Measurements from ENCODE around the gene MEIKIN.

Gene MEIKIN, protein sequence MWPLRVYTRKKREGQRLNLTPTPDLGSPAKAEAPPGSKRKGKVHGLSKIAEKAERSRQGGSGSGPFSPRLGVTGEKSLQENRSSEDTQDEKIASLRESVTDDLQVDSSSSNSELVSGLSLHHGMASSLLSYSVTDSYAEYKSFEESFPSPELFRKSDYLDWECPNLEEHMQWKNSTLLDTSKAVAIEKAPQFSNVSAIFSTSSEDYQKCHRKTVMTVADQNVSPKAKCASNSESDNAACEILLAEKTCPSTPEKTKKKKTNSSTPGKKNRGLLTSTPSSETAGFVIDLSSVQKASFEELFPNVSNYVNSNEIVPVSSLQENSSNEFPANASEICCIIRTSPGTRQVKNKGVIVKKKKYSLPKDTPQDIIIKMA

DNA sequence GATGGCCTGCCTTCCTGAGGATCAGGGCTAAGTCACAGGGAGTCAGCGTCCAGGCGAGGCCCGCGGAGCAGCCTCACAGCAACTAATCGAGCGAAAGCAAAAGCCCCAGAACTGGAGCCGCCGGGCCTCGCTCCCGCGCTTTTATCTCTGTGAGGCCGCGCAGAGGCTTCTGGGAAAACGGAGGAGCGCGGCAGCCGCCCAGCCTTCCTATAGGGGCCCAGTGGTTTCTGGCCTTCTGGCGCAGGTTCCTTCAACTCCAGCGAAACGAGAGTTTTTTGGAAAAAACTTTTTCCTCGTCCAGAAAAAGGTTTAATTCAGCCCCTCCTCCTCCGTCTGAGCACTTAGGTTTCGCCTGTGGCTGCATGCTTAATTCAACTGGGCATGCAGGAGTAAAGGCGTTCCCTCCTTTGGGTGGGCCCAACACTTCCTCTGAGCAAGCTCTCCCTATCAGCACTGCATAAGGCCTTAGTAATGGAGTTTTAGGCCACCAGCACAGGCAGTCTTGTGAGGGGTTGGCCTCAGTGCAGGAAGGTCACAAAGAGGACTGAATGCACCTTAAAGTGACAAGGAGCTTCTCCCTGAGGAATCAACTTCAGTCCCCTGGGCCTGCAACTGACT lies at the start of gene MEIKIN:
TSS of gene MEIKIN (minus strand) at position 113 of the 618 bp plus-strand sequence. CDS start 158 bp downstream, outside the sequence.
- H3K4me3 ChIP-seq (ENCODE audit: low read depth, low read length): no peak within 1 kb of the TSS
- H3K27me3 ChIP-seq (ENCODE audit: insufficient read depth, low read length): peaks cover 53% of the 10 kb centered on the region
- no peaks in the 10 kb centered on the region for H3K4me1 ChIP-seq (ENCODE audit: control insufficient read depth, insufficient read depth, low read length, unreplicated experiment)
- no peak within 1 kb of the TSS for H2AFZ ChIP-seq (ENCODE audit: low read length, unreplicated experiment)
- no peaks in the 10 kb centered on the region for H3K79me2 ChIP-seq (ENCODE audit: control insufficient read depth, insufficient read depth, low read length, unreplicated experiment)
- H3K27ac ChIP-seq (ENCODE audit: low read depth, low read length): no peak within 1 kb of the TSS
- no peaks in the 10 kb centered on the region for H3K36me3 ChIP-seq (ENCODE audit: insufficient read depth, low read length)

DNA sequence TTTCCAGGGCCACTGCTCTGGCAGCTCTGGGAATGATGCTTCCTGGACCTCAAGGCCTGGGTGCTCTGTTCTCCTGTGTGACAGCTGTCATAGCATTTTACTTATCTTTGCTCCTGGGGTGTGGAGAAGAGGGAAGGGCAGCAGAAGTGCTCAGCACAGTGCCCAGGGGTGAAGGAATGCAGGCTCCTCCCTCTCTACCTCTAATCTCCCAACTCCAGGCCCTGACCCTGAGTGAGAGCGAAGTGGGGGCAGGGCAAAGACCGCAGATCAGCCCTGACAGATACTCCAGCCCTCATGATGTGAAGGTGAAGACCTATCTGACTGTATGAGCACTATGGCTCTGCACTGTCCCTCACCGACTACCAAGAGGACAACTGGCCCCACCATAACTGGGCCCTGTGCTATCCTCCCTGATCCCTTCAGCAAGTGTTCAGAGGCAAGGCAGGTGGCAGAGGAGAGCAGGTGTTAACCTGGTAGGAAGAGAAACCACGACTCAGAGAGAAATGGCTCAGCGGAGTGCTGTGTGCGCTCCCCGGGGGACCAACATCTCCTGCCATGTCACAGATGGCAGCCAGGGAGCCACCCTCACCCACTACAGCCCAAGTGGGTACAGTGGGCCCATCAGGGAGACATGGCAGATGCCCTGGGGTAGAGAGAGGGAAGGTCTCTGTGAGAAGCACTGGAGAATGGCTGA lies 49.2 kb upstream of the MEIKIN start:
- H3K27me3 ChIP-seq (ENCODE audit: insufficient read depth, low read length): peaks cover 15% of the 10 kb centered on the region
- no peaks in the 10 kb centered on the region for H3K4me1 ChIP-seq (ENCODE audit: control insufficient read depth, insufficient read depth, low read length, unreplicated experiment)
- no peaks in the 10 kb centered on the region for H3K36me3 ChIP-seq (ENCODE audit: insufficient read depth, low read length)
- H3K79me2 ChIP-seq (ENCODE audit: control insufficient read depth, insufficient read depth, low read length, unreplicated experiment): no peaks in the 10 kb centered on the region
- no peak overlapping the region for H2AFZ ChIP-seq (ENCODE audit: low read length, unreplicated experiment)
- H3K4me3 ChIP-seq (ENCODE audit: low read depth, low read length): no peak overlapping the region
- H3K27ac ChIP-seq (ENCODE audit: low read depth, low read length): no peak overlapping the region

- no peaks in the 10 kb centered on the region for H3K4me1 ChIP-seq (ENCODE audit: control insufficient read depth, insufficient read depth, low read length, unreplicated experiment)
- H3K27ac ChIP-seq (ENCODE audit: low read depth, low read length): no peak overlapping the region
- no peaks in the 10 kb centered on the region for H3K79me2 ChIP-seq (ENCODE audit: control insufficient read depth, insufficient read depth, low read length, unreplicated experiment)
- H3K27me3 ChIP-seq (ENCODE audit: insufficient read depth, low read length): peaks cover 15% of the 10 kb centered on the region
- no peaks in the 10 kb centered on the region for H3K36me3 ChIP-seq (ENCODE audit: insufficient read depth, low read length)
- no peak overlapping the region for H2AFZ ChIP-seq (ENCODE audit: low read length, unreplicated experiment)
- H3K4me3 ChIP-seq (ENCODE audit: low read depth, low read length): no peak overlapping the region
Observed at GRCh38 chr5:131994090-131994489, 48.6 kb upstream of the MEIKIN start.

GRCh38 chr5:131993676-131994075 lies 48.2 kb upstream of the MEIKIN start:
- Histone ChIP-seq H3K27ac (ENCODE audit: low read depth, low read length) (no peak overlapping the region), H2AFZ (ENCODE audit: low read length, unreplicated experiment) (no peak overlapping the region), H3K4me3 (ENCODE audit: low read depth, low read length) (no peak overlapping the region), H3K79me2 (ENCODE audit: control insufficient read depth, insufficient read depth, low read length, unreplicated experiment) (no peaks in the 10 kb centered on the region), H3K27me3 (ENCODE audit: insufficient read depth, low read length) (peaks cover 15% of the 10 kb centered on the region), H3K4me1 (ENCODE audit: control insufficient read depth, insufficient read depth, low read length, unreplicated experiment) (no peaks in the 10 kb centered on the region), H3K36me3 (ENCODE audit: insufficient read depth, low read length) (no peaks in the 10 kb centered on the region)

DNA sequence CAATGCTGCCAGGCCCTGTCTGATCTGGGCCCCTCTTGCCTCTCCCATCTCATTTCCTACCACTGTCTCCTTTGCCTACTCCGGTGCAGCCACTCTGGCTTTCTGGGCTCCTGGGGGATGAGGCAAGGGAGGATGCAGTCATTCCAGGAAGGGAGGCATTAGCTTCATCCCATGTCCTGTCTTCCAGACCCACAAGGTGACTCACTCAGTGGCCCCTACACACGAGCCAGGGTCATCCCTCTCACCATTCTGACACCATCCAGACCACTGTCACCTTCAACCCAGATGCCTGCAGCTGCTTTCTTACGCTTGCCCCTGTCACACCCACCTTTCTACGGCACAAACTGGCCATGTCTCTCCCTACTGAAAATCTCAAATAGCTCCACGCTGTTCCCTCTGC lies 46.9 kb upstream of the MEIKIN start:
- H3K36me3 ChIP-seq (ENCODE audit: insufficient read depth, low read length): no peaks in the 10 kb centered on the region
- H2AFZ ChIP-seq (ENCODE audit: low read length, unreplicated experiment): no peak overlapping the region
- H3K27me3 ChIP-seq (ENCODE audit: insufficient read depth, low read length): peaks cover 15% of the 10 kb centered on the region
- no peaks in the 10 kb centered on the region for H3K4me1 ChIP-seq (ENCODE audit: control insufficient read depth, insufficient read depth, low read length, unreplicated experiment)
- H3K79me2 ChIP-seq (ENCODE audit: control insufficient read depth, insufficient read depth, low read length, unreplicated experiment): no peaks in the 10 kb centered on the region
- H3K4me3 ChIP-seq (ENCODE audit: low read depth, low read length): no peak overlapping the region
- no peak overlapping the region for H3K27ac ChIP-seq (ENCODE audit: low read depth, low read length)

DNA sequence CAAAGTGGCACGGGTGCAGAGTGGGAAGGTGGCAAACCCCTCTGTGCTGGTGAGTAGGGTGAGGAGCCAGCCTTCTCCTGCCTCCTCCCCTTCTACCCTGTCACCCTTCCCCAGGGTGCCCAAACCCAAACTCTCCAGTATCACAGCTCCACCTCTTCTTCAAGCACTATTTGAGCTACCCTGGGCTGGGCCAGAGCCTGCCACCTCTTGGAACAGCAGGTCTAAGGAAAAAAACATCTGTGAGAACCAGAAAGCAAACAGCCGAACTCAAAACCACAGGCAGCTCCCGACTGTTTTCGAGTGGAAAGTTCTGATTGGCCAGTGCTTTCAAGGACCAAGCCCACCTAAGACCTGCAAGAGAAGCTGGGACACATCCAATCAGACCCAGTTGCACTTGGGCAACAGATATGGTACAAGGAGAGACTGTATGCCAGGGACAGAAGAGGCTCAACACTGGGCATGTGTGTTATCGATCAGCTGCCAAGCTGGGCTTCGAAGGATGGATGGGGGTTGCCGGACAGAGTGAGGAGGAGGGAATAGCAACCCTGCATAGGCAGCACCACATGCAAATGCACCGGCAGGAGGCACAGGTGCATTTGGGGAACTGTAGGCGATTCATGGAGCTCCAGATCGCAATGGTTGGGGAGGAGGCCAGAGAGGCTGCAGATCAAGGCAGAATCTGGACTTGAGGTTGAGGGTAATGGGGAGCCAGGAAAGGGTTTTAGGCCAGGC lies 46.3 kb upstream of the MEIKIN start:
- Histone ChIP-seq H3K36me3 (ENCODE audit: insufficient read depth, low read length) (no peaks in the 10 kb centered on the region), H2AFZ (ENCODE audit: low read length, unreplicated experiment) (no peak overlapping the region), H3K27ac (ENCODE audit: low read depth, low read length) (no peak overlapping the region), H3K79me2 (ENCODE audit: control insufficient read depth, insufficient read depth, low read length, unreplicated experiment) (no peaks in the 10 kb centered on the region), H3K4me1 (ENCODE audit: control insufficient read depth, insufficient read depth, low read length, unreplicated experiment) (no peaks in the 10 kb centered on the region), H3K27me3 (ENCODE audit: insufficient read depth, low read length) (peaks cover 15% of the 10 kb centered on the region), H3K4me3 (ENCODE audit: low read depth, low read length) (no peak overlapping the region)

GRCh38 chr5:131990716-131991115 lies 45.3 kb upstream of the MEIKIN start:
- Histone ChIP-seq H3K79me2 (ENCODE audit: control insufficient read depth, insufficient read depth, low read length, unreplicated experiment) (no peaks in the 10 kb centered on the region), H2AFZ (ENCODE audit: low read length, unreplicated experiment) (no peak overlapping the region), H3K4me1 (ENCODE audit: control insufficient read depth, insufficient read depth, low read length, unreplicated experiment) (no peaks in the 10 kb centered on the region), H3K36me3 (ENCODE audit: insufficient read depth, low read length) (no peaks in the 10 kb centered on the region), H3K27me3 (ENCODE audit: insufficient read depth, low read length) (peaks cover 15% of the 10 kb centered on the region), H3K27ac (ENCODE audit: low read depth, low read length) (no peak overlapping the region), H3K4me3 (ENCODE audit: low read depth, low read length) (no peak overlapping the region)

DNA sequence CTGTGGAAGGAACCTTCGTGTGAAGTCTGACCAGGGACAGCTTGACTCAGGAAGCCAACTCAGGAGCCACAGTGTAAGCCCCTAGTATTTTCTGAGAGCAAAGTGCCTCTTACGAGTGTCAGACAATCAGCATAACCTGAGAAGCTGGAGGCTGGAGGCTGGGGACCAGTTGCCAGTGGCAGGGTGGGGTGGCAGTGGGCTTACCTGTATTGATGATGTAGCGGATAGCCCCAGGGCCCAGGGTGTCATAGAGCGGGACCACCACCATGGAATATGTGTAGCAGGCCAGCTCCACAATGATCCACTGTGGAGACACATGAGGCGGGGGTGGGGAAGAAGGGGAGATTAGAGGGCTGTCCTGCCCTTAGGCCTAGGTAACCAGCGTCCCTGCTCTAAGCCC lies 43.1 kb upstream of the MEIKIN start:
- Histone ChIP-seq H3K4me1 (ENCODE audit: control insufficient read depth, insufficient read depth, low read length, unreplicated experiment) (no peaks in the 10 kb centered on the region), H3K27ac (ENCODE audit: low read depth, low read length) (no peak overlapping the region), H3K4me3 (ENCODE audit: low read depth, low read length) (no peak overlapping the region), H3K36me3 (ENCODE audit: insufficient read depth, low read length) (no peaks in the 10 kb centered on the region), H3K27me3 (ENCODE audit: insufficient read depth, low read length) (peaks cover 20% of the 10 kb centered on the region), H3K79me2 (ENCODE audit: control insufficient read depth, insufficient read depth, low read length, unreplicated experiment) (no peaks in the 10 kb centered on the region), H2AFZ (ENCODE audit: low read length, unreplicated experiment) (no peak overlapping the region)

DNA sequence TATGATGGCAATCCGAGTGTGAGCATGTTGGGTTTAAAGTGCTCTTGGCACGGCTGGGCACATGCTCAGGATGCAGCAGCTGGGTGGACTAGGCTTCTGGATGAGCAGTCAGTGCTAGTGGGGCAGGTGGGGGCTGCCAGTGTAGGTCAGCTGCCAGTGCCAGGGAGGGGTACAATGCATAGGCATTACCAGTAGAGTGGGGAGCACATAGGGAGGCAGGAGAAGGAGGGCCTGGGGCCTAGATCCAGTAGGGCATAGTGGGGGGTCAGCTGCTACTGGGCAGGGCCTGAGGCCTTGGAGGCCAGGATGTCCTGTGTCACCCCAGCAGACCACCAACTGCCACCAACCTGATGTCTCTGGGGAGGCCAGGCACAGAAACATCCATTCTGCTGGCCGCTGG lies 41.8 kb upstream of the MEIKIN start:
- H3K27me3 ChIP-seq (ENCODE audit: insufficient read depth, low read length): peaks cover 25% of the 10 kb centered on the region
- no peak overlapping the region for H2AFZ ChIP-seq (ENCODE audit: low read length, unreplicated experiment)
- H3K4me3 ChIP-seq (ENCODE audit: low read depth, low read length): no peak overlapping the region
- H3K36me3 ChIP-seq (ENCODE audit: insufficient read depth, low read length): no peaks in the 10 kb centered on the region
- H3K79me2 ChIP-seq (ENCODE audit: control insufficient read depth, insufficient read depth, low read length, unreplicated experiment): no peaks in the 10 kb centered on the region
- no peaks in the 10 kb centered on the region for H3K4me1 ChIP-seq (ENCODE audit: control insufficient read depth, insufficient read depth, low read length, unreplicated experiment)
- H3K27ac ChIP-seq (ENCODE audit: low read depth, low read length): no peak overlapping the region

DNA sequence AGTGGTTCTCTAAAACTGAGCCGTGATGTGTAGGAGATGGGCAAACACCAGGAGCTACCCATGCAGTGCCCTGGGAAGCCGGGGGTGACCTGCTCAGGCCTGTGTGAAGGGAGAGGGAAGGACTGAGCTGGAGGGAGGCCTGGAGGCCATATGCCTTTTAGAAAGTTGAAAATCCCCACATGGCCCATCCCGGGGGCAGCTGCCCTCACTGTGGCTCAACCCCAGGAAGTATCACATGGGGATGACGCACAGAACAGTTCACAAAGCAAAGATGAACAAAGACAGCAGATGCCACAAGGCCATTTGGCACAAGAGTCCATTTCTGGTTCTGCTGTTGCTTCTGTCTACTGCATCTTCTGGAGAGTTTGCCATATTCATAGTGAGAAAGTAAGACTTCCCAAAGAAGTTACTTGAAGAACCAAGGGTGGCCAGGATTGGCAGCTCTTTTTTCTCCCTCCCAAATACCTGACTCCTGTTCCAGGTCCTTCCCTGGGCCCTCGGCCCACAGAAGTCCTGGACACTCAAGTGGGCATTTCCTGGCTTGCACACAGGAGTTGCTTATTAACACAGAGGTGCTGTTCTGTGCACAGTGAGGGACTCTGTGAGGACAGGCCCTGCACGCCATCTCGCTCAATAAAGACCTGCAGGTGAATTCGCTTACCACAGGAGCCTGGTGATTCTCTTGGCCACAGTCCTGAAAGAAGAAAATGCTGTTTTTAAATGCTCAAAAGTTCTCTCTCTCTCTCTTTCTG lies 40.9 kb upstream of the MEIKIN start:
- Histone ChIP-seq H3K4me1 (ENCODE audit: control insufficient read depth, insufficient read depth, low read length, unreplicated experiment) (no peaks in the 10 kb centered on the region), H3K27ac (ENCODE audit: low read depth, low read length) (no peak overlapping the region), H3K36me3 (ENCODE audit: insufficient read depth, low read length) (no peaks in the 10 kb centered on the region), H3K27me3 (ENCODE audit: insufficient read depth, low read length) (peaks cover 21% of the 10 kb centered on the region), H3K79me2 (ENCODE audit: control insufficient read depth, insufficient read depth, low read length, unreplicated experiment) (no peaks in the 10 kb centered on the region), H2AFZ (ENCODE audit: low read length, unreplicated experiment) (no peak overlapping the region), H3K4me3 (ENCODE audit: low read depth, low read length) (no peak overlapping the region)

Data from ACC112 (cell line).